Muscle layer of duodenum (tissue), 2 donors: Measurements from ENCODE around the gene PTTG1IP2.
A peak's percentile ranks its signal among the peaks of the same experiment; 100 is the strongest.
"Not testable (repeated sequence)": the region's sequence is repeated elsewhere in the genome, so short reads cannot be mapped to it uniquely, and the experiment has no call there.

ENCODE experiments used
- H3K27ac ChIP-seq: one replicate; pipeline ENCODE4 v1.7.0; 2013; ENCODE audit warnings: mild to moderate bottlenecking, low read length
- H3K27me3 ChIP-seq: one replicate; pipeline ENCODE4 v1.7.0; 2013; ENCODE audit warnings: low read depth, mild to moderate bottlenecking, control low read depth, low read length
- H3K36me3 ChIP-seq, 2 donors: one replicate each; pipeline ENCODE4 v1.7.0; 2013; ENCODE audit warnings: low read length in 2 of 2, control low read depth in 1 of 2, mild to moderate bottlenecking in 1 of 2; ENCODE audit not compliant: insufficient read depth in 2 of 2, control insufficient read depth in 1 of 2
- H3K4me1 ChIP-seq, 2 donors: one replicate each; pipeline ENCODE4 v1.7.0; 2013; ENCODE audit warnings: low read length in 2 of 2, mild to moderate bottlenecking in 2 of 2, control low read depth in 1 of 2, moderate library complexity in 1 of 2; ENCODE audit not compliant: insufficient read depth in 2 of 2, control insufficient read depth in 1 of 2
- H3K4me3 ChIP-seq, 2 donors: one replicate each; pipeline ENCODE4 v1.7.0; 2013; ENCODE audit warnings: low read length in 2 of 2, low read depth in 1 of 2, mild to moderate bottlenecking in 1 of 2
- H3K9me3 ChIP-seq, 2 donors: one replicate each; pipeline ENCODE4 v1.7.0; 2013; ENCODE audit warnings: low read length in 2 of 2, control low read depth in 1 of 2, mild to moderate bottlenecking in 1 of 2; ENCODE audit not compliant: control insufficient read depth in 1 of 2
- donor health status: healthy.

Gene PTTG1IP2

DNA sequence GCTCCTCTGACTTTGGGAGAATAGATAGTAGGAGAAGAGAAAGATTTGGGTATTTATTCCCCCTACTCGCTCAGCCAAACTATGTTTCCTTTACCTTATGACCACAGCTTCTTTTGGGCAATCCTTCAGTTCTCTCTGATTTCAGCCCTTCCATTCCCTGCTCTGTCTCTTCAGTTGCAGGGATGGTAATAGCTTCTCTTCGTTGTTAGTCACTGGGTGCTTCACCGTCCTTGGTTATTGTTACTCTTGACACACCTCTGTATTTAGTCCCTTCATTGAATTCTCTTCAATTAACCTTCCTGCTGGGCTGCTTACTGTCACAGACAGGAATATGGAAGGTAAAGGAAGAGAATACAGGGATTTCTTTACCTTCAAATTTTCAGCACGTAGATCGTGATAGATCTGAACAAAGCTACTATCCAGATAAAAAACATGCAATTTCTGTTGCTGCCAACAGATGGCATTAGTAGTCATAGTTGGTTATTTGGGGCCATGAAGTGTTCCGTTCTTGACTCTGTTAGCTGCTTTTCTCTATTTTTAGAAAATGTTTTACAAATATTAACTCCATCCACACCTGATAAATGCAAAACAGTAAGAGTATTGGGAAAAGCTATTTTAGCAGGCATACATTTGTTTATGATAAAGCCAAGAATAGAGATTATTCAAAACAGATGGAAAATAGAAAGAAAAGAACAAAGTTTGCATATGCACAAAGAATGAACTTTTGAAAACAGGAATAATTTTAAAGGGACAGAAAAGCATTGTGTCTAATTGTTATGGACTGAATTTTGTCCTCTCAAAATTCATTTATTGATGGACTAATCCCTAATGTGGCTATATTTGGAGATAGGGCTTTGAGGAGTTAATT is 14.0 kb upstream of the PTTG1IP2 start:
- H3K9me3 ChIP-seq: no peaks in the 10 kb centered on the region
- no peaks in the 10 kb centered on the region for H3K4me1 ChIP-seq
- H3K27ac ChIP-seq: no peak overlapping the region
- H3K4me3 ChIP-seq: peak overlapping the region; percentile 39 to 58
- H3K36me3 ChIP-seq: no peaks in the 10 kb centered on the region
- H3K27me3 ChIP-seq: no peaks in the 10 kb centered on the region

DNA sequence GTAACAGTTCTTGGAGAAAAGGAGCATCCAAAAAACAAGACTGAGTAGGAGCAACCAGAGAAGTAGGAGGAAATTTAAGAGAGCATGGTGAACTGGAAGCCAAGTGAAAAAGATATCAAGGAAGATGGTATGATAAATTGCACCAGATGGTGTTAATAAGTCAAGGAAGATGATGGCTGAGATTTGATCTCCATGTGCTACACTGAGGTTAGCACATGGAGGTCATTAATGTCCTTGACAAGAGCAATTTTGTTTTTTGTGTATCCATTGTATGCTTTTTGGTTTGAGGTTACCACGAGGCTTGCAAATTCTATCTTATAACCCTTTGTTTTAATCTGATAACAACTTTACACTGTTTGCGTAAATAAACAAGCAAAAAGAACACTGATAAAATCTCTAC is 11.3 kb upstream of the PTTG1IP2 start:
- Histone ChIP-seq H3K9me3 (no peaks in the 10 kb centered on the region), H3K4me3 (no peak overlapping the region), H3K27ac (no peak overlapping the region), H3K4me1 (no peaks in the 10 kb centered on the region), H3K27me3 (no peaks in the 10 kb centered on the region), H3K36me3 (no peaks in the 10 kb centered on the region)

DNA sequence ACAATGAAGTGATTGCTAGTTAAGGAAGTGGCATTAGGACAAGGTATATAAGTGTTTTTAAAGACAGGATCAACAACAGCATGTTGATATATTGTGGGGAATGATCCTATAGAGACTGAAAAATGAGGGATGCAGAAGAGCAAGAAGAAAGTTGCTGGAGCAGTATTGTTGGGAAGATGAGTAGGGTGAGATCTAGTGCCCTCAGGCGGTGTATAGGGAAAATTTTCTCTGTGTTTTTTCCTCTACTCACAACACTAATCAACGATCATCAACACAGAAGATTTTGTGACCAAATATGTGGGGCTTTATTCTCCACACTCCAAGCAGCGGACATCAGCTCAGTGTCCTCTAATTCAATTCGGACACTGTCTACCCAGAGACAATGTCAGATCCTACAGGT is 9.6 kb upstream of the PTTG1IP2 start:
- Histone ChIP-seq H3K27me3 (no peaks in the 10 kb centered on the region), H3K4me3 (no peak overlapping the region), H3K36me3 (no peaks in the 10 kb centered on the region), H3K27ac (no peak overlapping the region), H3K9me3 (no peaks in the 10 kb centered on the region), H3K4me1 (no peaks in the 10 kb centered on the region)

- H3K4me1 ChIP-seq: no peaks in the 10 kb centered on the region
- H3K27me3 ChIP-seq: no peaks in the 10 kb centered on the region
- no peaks in the 10 kb centered on the region for H3K9me3 ChIP-seq
- no peaks in the 10 kb centered on the region for H3K36me3 ChIP-seq
- no peak overlapping the region for H3K27ac ChIP-seq
- no peak overlapping the region for H3K4me3 ChIP-seq
Observed at GRCh38 chr7:90461219-90461618, 8.2 kb upstream of the PTTG1IP2 start.

- not testable (repeated sequence) for H3K9me3 ChIP-seq, H3K27ac ChIP-seq, H3K36me3 ChIP-seq, H3K4me1 ChIP-seq, H3K27me3 ChIP-seq
- peak overlapping the region; percentile 61 for H3K4me3 ChIP-seq
Observed at GRCh38 chr7:90463151-90463628, 6.2 kb upstream of the PTTG1IP2 start.

DNA sequence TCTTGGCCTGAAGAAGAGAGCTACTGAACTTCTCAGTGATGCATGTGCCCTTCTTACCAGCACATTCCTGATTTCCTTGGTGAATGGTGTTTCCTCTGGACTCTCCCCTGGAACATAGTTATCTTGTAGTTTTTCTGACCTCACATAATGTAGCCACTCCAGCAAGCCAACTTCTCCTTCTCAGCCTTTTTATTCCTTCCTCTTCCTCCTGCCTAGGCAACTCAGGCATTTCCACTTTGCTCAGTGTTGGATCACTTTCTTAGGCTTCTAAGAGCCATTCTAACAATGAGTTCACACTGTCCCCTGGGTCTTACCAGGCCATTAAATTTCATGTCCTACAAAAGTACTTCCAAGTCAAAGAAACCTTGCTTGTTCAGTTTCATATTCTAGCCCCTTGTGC is 3.6 kb upstream of the PTTG1IP2 start:
- H3K9me3 ChIP-seq: no peaks in the 10 kb centered on the region
- no peak overlapping the region for H3K27ac ChIP-seq
- H3K27me3 ChIP-seq: no peaks in the 10 kb centered on the region
- H3K4me1 ChIP-seq: no peaks in the 10 kb centered on the region
- no peaks in the 10 kb centered on the region for H3K36me3 ChIP-seq
- no peak overlapping the region for H3K4me3 ChIP-seq

- Histone ChIP-seq H3K4me1 (no peaks in the 10 kb centered on the region), H3K27ac (no peak overlapping the region)
Observed at GRCh38 chr7:90472805-90473540, 3.5 kb downstream of the PTTG1IP2 start.

GRCh38 chr7:90473814-90474213 is 4.4 kb downstream of the PTTG1IP2 start:
- Histone ChIP-seq H3K27me3 (no peaks in the 10 kb centered on the region), H3K27ac (no peak overlapping the region), H3K9me3 (no peaks in the 10 kb centered on the region), H3K36me3 (no peaks in the 10 kb centered on the region), H3K4me3 (no peak overlapping the region), H3K4me1 (no peaks in the 10 kb centered on the region)

More at GRCh38 chr7:90472805-90473540, 3.5 kb downstream of the PTTG1IP2 start:
- Histone ChIP-seq H3K36me3 (no peaks in the 10 kb centered on the region), H3K9me3 (no peaks in the 10 kb centered on the region), H3K27me3 (no peaks in the 10 kb centered on the region), H3K4me3 (no peak overlapping the region)

DNA sequence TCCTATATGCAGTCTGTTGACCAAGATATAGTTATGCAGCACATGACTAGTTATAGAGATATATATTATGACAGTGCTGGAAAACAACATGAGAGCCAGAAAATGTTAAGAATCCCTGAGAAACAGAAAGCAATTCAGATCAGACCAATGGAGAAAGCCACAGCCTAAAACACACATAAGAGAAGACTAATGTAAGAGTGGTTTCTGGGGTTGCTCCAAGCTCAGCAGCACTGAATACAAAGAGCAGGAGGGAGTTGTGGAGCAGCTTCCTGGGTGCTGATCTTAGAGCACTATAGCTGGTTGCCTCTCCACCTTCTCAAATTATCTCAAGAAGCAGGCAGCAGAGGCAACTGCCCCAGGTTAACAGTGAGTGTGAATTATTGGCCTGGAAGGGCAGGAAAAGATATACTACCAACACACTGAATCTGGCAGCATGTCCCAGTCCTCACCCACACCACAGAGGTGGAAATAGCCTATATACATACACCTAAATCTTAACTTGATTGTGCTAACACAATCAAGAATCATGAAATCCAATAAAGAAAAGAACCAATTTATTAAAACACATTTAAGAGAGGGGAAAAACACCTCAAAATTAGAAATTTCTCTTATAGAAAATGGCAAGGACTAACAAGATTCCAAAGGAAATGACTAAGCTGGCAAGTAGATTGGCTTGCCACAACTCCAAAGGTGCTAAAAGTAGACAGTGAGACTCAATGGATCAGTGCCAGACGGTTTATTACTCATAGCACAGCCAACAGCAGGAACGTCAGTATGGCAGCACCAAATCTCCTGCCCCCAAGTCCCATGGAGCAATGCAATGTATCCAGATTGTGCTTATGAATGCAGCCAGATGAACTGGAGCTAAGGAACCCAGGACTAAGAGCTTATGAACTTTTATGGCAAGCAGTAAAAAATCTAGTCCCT is 5.1 kb downstream of the PTTG1IP2 start:
- Histone ChIP-seq H3K4me3 (no peak overlapping the region), H3K27me3 (no peaks in the 10 kb centered on the region), H3K36me3 (no peaks in the 10 kb centered on the region), H3K27ac (no peak overlapping the region), H3K4me1 (no peaks in the 10 kb centered on the region), H3K9me3 (no peaks in the 10 kb centered on the region)

- Histone ChIP-seq H3K27me3 (no peaks in the 10 kb centered on the region), H3K36me3 (no peaks in the 10 kb centered on the region), H3K4me3 (no peak overlapping the region), H3K27ac (no peak overlapping the region), H3K4me1 (no peaks in the 10 kb centered on the region), H3K9me3 (no peaks in the 10 kb centered on the region)
Observed at GRCh38 chr7:90483251-90483650, 13.8 kb downstream of the PTTG1IP2 start.

GRCh38 chr7:90484706-90485105 is 15.3 kb downstream of the PTTG1IP2 start:
- Histone ChIP-seq H3K4me1 (no peaks in the 10 kb centered on the region), H3K27ac (no peak overlapping the region), H3K9me3 (no peaks in the 10 kb centered on the region), H3K36me3 (no peaks in the 10 kb centered on the region), H3K27me3 (no peaks in the 10 kb centered on the region), H3K4me3 (no peak overlapping the region)
